GM18873 (cell line): Measurements from ENCODE around the gene ATN1.

ENCODE experiments used
- ATAC-seq: cut with Tn5 transposase; IDR thresholded peaks from one replicate; pipeline ENCODE4 v1.9.1; 2021; ENCODE audit warnings: mild to moderate bottlenecking, moderate library complexity, moderate number of reproducible peaks; ENCODE audit not compliant: unreplicated experiment, low FRiP score

Gene ATN1

DNA sequence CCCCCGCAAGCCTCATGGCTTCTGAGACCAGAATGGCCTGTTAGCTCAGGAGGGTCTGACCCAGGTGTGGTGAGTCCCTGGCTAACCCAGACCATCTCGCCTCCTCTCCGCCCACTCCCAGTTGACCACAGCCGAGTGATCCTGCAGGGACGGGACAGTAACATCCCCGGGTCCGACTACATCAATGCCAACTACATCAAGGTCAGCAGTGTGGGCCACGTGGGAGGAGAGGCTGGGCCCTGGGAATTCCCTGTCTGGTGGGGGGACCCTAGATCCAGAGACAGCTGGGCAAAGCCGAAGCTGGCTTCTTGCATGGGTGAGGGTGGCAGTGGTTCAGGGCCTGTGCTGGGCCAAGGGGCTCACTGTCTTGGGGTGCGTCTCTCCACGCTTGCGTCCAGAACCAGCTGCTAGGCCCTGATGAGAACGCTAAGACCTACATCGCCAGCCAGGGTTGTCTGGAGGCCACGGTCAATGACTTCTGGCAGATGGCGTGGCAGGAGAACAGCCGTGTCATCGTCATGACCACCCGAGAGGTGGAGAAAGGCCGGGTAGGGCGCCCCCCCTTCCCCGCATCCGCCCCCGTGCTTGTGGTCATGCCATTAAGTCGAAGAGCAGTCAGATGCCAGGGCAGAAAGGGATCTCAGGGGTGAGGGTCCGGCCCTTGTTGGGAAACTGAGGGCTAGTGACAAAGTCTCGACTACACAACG, 28.4 kb downstream of the ATN1 start:
- ATAC-seq: no peak

GRCh38 chr12:6957151-6957701, 29.5 kb downstream of the ATN1 start:
- no peak for ATAC-seq

DNA sequence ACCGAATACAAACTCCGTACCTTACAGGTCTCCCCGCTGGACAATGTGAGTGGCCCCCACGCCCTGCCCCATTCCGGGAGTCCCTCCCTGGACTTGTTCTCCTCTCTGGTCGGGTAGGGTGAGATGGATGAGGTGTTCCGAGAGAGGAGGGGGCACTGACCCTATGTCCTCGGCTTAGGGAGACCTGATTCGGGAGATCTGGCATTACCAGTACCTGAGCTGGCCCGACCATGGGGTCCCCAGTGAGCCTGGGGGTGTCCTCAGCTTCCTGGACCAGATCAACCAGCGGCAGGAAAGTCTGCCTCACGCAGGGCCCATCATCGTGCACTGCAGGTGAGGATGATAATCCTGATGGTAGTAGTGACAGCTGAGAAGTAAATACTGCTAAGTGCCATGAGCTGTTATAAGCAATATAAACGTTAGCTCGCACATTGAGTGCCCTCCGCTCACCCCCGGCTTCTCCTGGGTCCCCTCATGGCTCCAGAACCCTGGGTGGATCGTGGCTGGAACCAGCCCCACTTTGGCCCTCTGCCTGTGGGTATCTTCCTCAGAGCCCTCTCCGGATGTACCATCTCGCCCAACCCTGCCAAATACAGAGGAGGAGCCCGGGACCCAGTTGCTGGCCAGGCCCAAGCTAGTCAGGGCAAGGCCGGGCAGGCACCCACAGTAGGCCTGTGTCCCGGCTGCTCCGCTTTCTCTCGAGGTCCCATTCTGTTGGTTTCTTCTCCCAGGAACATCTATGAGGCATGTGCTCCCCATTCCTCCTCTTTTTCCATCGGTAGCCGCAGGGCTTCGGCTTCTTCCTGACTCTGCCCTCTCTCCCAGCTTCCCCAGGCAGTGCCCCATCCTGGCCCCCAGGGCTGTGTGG, 30.2 kb downstream of the ATN1 start:
- ATAC-seq: no peak

GRCh38 chr12:6958609-6959057, 30.9 kb downstream of the ATN1 start:
- no peak for ATAC-seq

GRCh38 chr12:6959058-6959804, 31.5 kb downstream of the ATN1 start:
- ATAC-seq: peak; percentile 54

- no peak for ATAC-seq
These were observed 32.2 kb downstream of the ATN1 start for GRCh38 chr12:6959805-6960592.

DNA sequence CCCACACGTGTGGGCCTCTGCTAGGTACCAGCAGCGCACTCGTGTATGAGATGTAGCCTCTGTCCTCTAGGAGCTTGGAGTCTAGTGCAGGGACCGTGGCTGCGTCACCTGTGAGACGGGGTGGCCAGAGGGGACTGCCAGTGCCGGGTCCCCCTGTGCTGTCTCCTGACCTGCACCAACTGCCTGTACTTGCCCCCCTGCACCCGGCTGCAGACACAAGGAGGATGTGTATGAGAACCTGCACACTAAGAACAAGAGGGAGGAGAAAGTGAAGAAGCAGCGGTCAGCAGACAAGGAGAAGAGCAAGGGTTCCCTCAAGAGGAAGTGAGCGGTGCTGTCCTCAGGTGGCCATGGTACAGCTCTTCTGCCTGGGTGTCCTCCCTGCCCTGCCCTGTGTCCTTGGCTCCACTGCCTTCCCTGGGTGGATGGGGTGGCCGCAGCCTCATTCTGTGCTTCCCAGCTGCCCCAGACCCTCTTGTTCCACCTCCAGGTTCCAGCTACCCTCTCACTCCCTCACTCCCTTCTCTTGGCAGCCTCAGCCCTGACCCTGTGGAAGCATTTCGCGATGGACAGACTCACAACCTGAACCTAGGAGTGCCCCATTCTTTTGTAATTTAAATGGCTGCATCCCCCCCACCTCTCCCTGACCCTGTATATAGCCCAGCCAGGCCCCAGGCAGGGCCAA, 33.0 kb downstream of the ATN1 start:
- no peak for ATAC-seq

DNA sequence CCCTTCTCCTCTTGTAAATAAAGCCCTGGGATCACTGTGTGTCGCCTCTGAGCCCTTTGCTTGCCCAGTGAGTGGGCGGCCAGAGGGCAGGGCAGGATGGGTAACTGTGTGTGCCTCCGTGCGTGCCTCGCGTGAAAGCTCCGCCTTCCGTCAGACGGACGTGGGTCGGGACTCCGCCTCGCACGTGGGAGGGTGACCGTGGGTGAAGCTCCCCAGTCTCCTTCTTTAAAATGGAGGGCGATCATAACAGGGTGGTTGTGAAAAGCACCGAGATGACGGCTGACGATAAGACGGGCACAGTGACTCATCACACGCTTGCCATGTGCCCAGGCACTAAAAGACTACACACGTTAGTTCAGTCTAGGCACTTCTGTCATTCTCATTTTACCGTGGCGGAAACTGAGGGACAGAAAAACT, 33.5 kb downstream of the ATN1 start:
- ATAC-seq: no peak

DNA sequence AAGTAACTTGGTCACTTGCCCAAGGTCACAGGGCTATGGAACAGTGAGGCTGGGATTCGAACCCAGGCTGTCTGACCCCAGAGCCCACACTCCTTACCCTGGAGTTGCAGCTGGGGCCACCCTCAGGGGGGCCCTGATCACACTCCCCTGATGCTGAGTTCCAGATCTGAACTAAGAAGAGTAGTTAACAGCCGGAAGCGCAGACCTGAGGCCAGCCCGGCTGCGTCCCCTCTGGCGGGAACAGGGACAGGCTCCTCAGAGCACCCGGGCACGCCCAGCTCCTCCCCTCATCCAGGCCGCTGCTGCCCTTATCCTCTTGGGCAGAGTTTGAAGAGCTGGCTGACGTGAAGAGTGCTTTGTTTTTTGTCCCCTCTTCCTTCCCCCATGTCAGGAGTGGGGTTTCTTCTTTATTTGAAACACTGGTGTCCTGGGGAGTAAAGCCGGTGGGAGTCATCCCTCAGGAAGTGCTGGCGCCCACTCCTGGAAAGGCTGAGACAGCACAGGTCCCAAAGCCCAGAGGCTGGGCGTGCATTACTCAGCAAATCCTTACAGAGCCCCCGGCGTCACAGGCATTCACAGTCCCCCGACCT, 34.0 kb downstream of the ATN1 start:
- ATAC-seq: no peak

DNA sequence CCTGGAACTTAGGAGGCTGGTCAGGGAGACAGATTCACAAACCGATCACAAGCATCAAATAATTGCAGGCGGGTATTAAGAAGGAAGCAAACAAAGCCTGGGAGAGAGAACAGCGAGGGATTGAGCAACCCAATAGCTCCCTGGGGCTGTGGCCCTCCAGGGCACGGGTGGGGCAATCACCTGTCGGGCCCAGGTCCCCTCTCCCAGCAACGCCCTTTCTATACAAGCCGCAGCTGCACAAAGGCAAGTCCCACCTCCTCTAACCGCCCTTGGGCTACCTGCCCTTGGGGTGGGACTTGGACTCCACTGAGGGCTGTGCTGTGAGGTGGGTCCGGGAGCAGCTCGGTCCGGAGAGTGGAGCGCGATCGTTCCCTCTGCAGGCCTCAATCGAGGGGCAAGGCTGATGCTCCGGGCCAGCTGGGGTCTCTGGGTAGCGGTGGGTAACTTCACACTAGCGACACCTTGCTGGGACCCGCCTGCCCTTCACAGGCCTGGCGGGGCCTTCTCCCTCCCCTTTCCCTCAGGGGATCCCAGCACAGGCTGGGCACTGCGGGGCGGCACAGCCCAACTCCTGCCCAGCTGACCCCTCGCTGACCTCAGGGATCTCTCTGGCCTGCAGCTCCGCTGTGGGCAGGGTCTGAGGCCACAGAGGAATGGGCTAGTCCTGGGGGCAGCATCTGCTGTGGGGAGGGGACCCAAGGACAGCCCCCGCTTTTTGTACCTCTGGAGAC, 34.7 kb downstream of the ATN1 start:
- no peak for ATAC-seq

- no peak for ATAC-seq
These were observed 35.4 kb downstream of the ATN1 start for GRCh38 chr12:6963016-6963731.

- ATAC-seq: no peak
These were observed 36.1 kb downstream of the ATN1 start for GRCh38 chr12:6963791-6964413.

- ATAC-seq: no peak
These were observed 36.9 kb downstream of the ATN1 start for GRCh38 chr12:6964605-6965025.

GRCh38 chr12:6965026-6965661, 37.4 kb downstream of the ATN1 start:
- ATAC-seq: no peak

GRCh38 chr12:6965714-6966113, 38.0 kb downstream of the ATN1 start:
- no peak for ATAC-seq

GRCh38 chr12:6966351-6966750, 38.6 kb downstream of the ATN1 start:
- no peak for ATAC-seq

- ATAC-seq: no peak
These were observed 39.9 kb downstream of the ATN1 start for GRCh38 chr12:6967651-6968100.
